Measurements from ENCODE around the gene BBOF1. TPM values are rescaled to one million over a fixed set of nuclear protein-coding genes. Genes with fewer than 3 reads are reported as not detected.

Gene BBOF1
- total and polyA plus RNA-seq, 2 donors (not counting 3 experiments of a cell fraction or from before 2014, with no cell fraction given) = 0.63 to 2.3 TPM

- Histone ChIP-seq H3K9me3 (replicated peaks; ENCODE audit: control insufficient read depth, insufficient read depth, low read length) (no peaks in the 10 kb centered on the region), H3K9me1 (replicated peaks; ENCODE audit: control insufficient read depth, extremely low read depth, insufficient read depth, low read length) (no peaks in the 10 kb centered on the region), H3K4me3 (replicated peaks in 1 of 3; ENCODE audit: insufficient read depth in 1 of 3, low read depth in 1 of 3, low read length in 3 of 3) (no peak overlapping the region), H3K27ac (ENCODE audit: insufficient read depth, low read depth, low read length) (no peak overlapping the region), H3K27me3 (ENCODE audit: control insufficient read depth in 2 of 2, insufficient read depth in 2 of 2, low read length in 2 of 2) (no peaks in the 10 kb centered on the region), H3K4me2 (ENCODE audit: insufficient read depth, low read length) (no peak overlapping the region), H2AFZ (ENCODE audit: low read depth, low read length) (no peak overlapping the region), H3K4me1 (ENCODE audit: control insufficient read depth, extremely low read depth, insufficient read depth, low read length) (peaks cover 13% of the 10 kb centered on the region), H3K79me2 (ENCODE audit: control insufficient read depth, insufficient read depth, low read length) (no peaks in the 10 kb centered on the region), H4K20me1 (replicated peaks; ENCODE audit: control insufficient read depth, extremely low read depth, insufficient read depth, low read length) (no peaks in the 10 kb centered on the region), H3K9ac (replicated peaks; ENCODE audit: extremely low read depth, insufficient read depth, low read length) (no peak overlapping the region), H3K36me3 (ENCODE audit: control insufficient read depth in 2 of 2, extremely low read depth in 1 of 2, insufficient read depth in 2 of 2, low read length in 2 of 2) (no peaks in the 10 kb centered on the region)
- no peak for FAIRE-seq
- ChIA-PET POLR2A (no interaction called here), CTCF (no interaction called here)
- TF ChIP-seq FOS (IDR thresholded peaks at IDR 0.05; ENCODE audit: borderline replicate concordance, insufficient read depth, low read length) (no peak), MAX (IDR thresholded peaks at IDR 0.05; ENCODE audit: insufficient read depth, insufficient read length) (no peak)
- intact Hi-C loops (cut with micrococcal nuclease) (no loop called here), dilution Hi-C loops (cut with MboI; ENCODE audit: extremely low pct_ligation_motif_present, low sequenced_read_pairs) (no loop called here)
- DNase-seq (ENCODE audit: low read depth, low spot score) = no peak
- no TSS peak for BruUV-seq (replicated peaks)
These were observed 3.2 kb downstream of the BBOF1 start for GRCh38 chr14:74022346-74022745.

GRCh38 chr14:74029136-74029535 is 10.0 kb downstream of the BBOF1 start:
- Histone ChIP-seq H3K27ac (ENCODE audit: insufficient read depth, low read depth, low read length) (no peak overlapping the region), H3K4me2 (ENCODE audit: insufficient read depth, low read length) (no peak overlapping the region), H3K36me3 (ENCODE audit: control insufficient read depth in 2 of 2, extremely low read depth in 1 of 2, insufficient read depth in 2 of 2, low read length in 2 of 2) (no peaks in the 10 kb centered on the region), H3K9me3 (replicated peaks; ENCODE audit: control insufficient read depth, insufficient read depth, low read length) (no peaks in the 10 kb centered on the region), H3K79me2 (ENCODE audit: control insufficient read depth, insufficient read depth, low read length) (no peaks in the 10 kb centered on the region), H3K4me3 (replicated peaks in 1 of 3; ENCODE audit: insufficient read depth in 1 of 3, low read depth in 1 of 3, low read length in 3 of 3) (no peak overlapping the region), H3K27me3 (ENCODE audit: control insufficient read depth in 2 of 2, insufficient read depth in 2 of 2, low read length in 2 of 2) (no peaks in the 10 kb centered on the region), H3K9me1 (replicated peaks; ENCODE audit: control insufficient read depth, extremely low read depth, insufficient read depth, low read length) (no peaks in the 10 kb centered on the region), H2AFZ (ENCODE audit: low read depth, low read length) (no peak overlapping the region), H4K20me1 (replicated peaks; ENCODE audit: control insufficient read depth, extremely low read depth, insufficient read depth, low read length) (no peaks in the 10 kb centered on the region), H3K9ac (replicated peaks; ENCODE audit: extremely low read depth, insufficient read depth, low read length) (no peak overlapping the region), H3K4me1 (ENCODE audit: control insufficient read depth, extremely low read depth, insufficient read depth, low read length) (no peaks in the 10 kb centered on the region)
- intact Hi-C loops (cut with micrococcal nuclease) (no loop called here), dilution Hi-C loops (cut with MboI; ENCODE audit: extremely low pct_ligation_motif_present, low sequenced_read_pairs) (no loop called here)
- CTCF ChIA-PET = interaction anchor here (0.5 kb wide), 1 partner anchor 521 kb away, joined by 3 read pairs; no protein-coding TSS in a partner anchor
- DNase-seq (ENCODE audit: low read depth, low spot score) (no peak), FAIRE-seq (no peak)
- no TSS peak for BruUV-seq (replicated peaks)
- TF ChIP-seq JUN (IDR thresholded peaks at IDR 0.05; ENCODE audit: borderline replicate concordance, insufficient read depth, insufficient read length, low read depth) (no peak), GATA2 (IDR thresholded peaks at IDR 0.05; ENCODE audit: insufficient read depth, insufficient read length, low read depth, low read length) (no peak), CTCF (IDR thresholded peaks at IDR 0.05; ENCODE audit: extremely low read depth in 1 of 2, insufficient read depth in 1 of 2, low read depth in 1 of 2, low read length in 2 of 2) (no peak), FOS (IDR thresholded peaks at IDR 0.05; ENCODE audit: borderline replicate concordance, insufficient read depth, low read length) (no peak), MYC (IDR thresholded peaks at IDR 0.05; ENCODE audit: low read depth, low read length) (no peak), POLR2AphosphoS5 (IDR thresholded peaks at IDR 0.05; ENCODE audit: insufficient read depth, low read depth, low read length) (no peak), EZH2 (IDR thresholded peaks at IDR 0.05; ENCODE audit: borderline replicate concordance, low read depth, low read length, severe bottlenecking) (no peak), POLR2A (IDR thresholded peaks at IDR 0.05; ENCODE audit: low read depth, low read length) (no peak), MAX (IDR thresholded peaks at IDR 0.05; ENCODE audit: insufficient read depth, insufficient read length) (no peak)
- POLR2A ChIA-PET = interaction anchor here (0.6 kb wide), 1 partner anchor 22 kb away, joined by 8 read pairs; no protein-coding TSS in a partner anchor

Data from endothelial cell of umbilical vein (primary cell).